ENCODE data around the gene REELD1. TPM values are rescaled to one million over a fixed set of nuclear protein-coding genes. Genes with fewer than 3 reads are reported as not detected.

The REELD1 gene
- total and polyA plus RNA-seq, 10 donors, result 0.47 to 3.7 (median 1.4) TPM

- Histone ChIP-seq H3K27me3 (replicated peaks in 1 of 7) (no peaks in the 10 kb centered on the region), H3K36me3 (peaks cover 0 to 8% (median 0%) of the 10 kb centered on the region in 6 donors), H3K4me3 (no peak overlapping the region), H3K4me1 (no peaks in the 10 kb centered on the region), H3K9me3 (no peaks in the 10 kb centered on the region), H3K27ac (no peak overlapping the region)
- TF ChIP-seq CTCF (IDR thresholded peaks at IDR 0.05 in 8 of 11, conservative IDR thresholded peaks at IDR 0.05 in 3 of 11), result no peak
- intact Hi-C loops (cut with DNase I; ENCODE audit: low total_unique reads), result no loop called here
- no peak for DNase-seq
These were observed 49.5 kb downstream of the REELD1 start for GRCh38 chr4:146263793-146264192.

- 95 to 99% (median 96%) methylated on average over 2 of the region's 2 CpGs for WGBS, 5 donors
- Histone ChIP-seq H3K4me3 (no peak overlapping the region), H3K27ac (no peak overlapping the region), H3K9me3 (no peaks in the 10 kb centered on the region), H3K36me3 (peaks cover 0 to 6% (median 0%) of the 10 kb centered on the region in 6 donors), H3K4me1 (no peaks in the 10 kb centered on the region), H3K27me3 (replicated peaks in 1 of 7) (no peaks in the 10 kb centered on the region)
- TF ChIP-seq POLR2A (IDR thresholded peaks at IDR 0.05) (no peak), CTCF (IDR thresholded peaks at IDR 0.05 in 8 of 11, conservative IDR thresholded peaks at IDR 0.05 in 3 of 11) (no peak), POLR2AphosphoS5 (IDR thresholded peaks at IDR 0.05) (no peak)
- DNase-seq, result no peak
- intact Hi-C loops (cut with DNase I; ENCODE audit: low total_unique reads), result no loop called here
These were observed 51.7 kb downstream of the REELD1 start for GRCh38 chr4:146265950-146266490.

- no peak overlapping the region for H3K4me3 ChIP-seq
- H3K27me3 ChIP-seq (replicated peaks in 1 of 7), result no peaks in the 10 kb centered on the region
- intact Hi-C loops (cut with DNase I; ENCODE audit: low total_unique reads), result no loop called here
These were observed 53.5 kb downstream of the REELD1 start for GRCh38 chr4:146267826-146268225.

GRCh38 chr4:146269228-146269653 lies 54.9 kb downstream of the REELD1 start:
- Histone ChIP-seq H3K36me3 (no peaks in the 10 kb centered on the region), H3K4me1 (no peaks in the 10 kb centered on the region), H3K4me3 (no peak overlapping the region), H3K27me3 (replicated peaks in 1 of 7) (no peaks in the 10 kb centered on the region), H3K27ac (no peak overlapping the region), H3K9me3 (no peaks in the 10 kb centered on the region)
- WGBS, 5 donors, result 47 to 71% (median 60%) methylated on average over 2 of the region's 2 CpGs
- no peak for TF ChIP-seq POLR2AphosphoS5 (IDR thresholded peaks at IDR 0.05)
- TF ChIP-seq POLR2A (IDR thresholded peaks at IDR 0.05), result no peak
- intact Hi-C loops (cut with DNase I; ENCODE audit: low total_unique reads), result no loop called here
- DNase-seq, result no peak

More at GRCh38 chr4:146267826-146268225, 53.5 kb downstream of the REELD1 start:
- Histone ChIP-seq H3K4me1 (no peaks in the 10 kb centered on the region), H3K27ac (no peak overlapping the region), H3K9me3 (no peaks in the 10 kb centered on the region), H3K36me3 (peaks cover 0 to 4% (median 0%) of the 10 kb centered on the region in 6 donors)
- 52 to 69% (median 58%) methylated on average over 5 of the region's 5 CpGs for WGBS, 5 donors
- TF ChIP-seq POLR2AphosphoS5 (IDR thresholded peaks at IDR 0.05) (no peak), POLR2A (IDR thresholded peaks at IDR 0.05) (no peak), CTCF (IDR thresholded peaks at IDR 0.05 in 8 of 11, conservative IDR thresholded peaks at IDR 0.05 in 3 of 11) (no peak)
- DNase-seq, result no peak

- no peaks in the 10 kb centered on the region for H3K27me3 ChIP-seq (replicated peaks in 1 of 7)
- intact Hi-C loops (cut with DNase I; ENCODE audit: low total_unique reads), result no loop called here
- no peaks in the 10 kb centered on the region for H3K36me3 ChIP-seq
- H3K9me3 ChIP-seq, result no peaks in the 10 kb centered on the region
- H3K4me1 ChIP-seq, result no peaks in the 10 kb centered on the region
- TF ChIP-seq CTCF (IDR thresholded peaks at IDR 0.05 in 8 of 11, conservative IDR thresholded peaks at IDR 0.05 in 3 of 11), result no peak
- TF ChIP-seq POLR2AphosphoS5 (IDR thresholded peaks at IDR 0.05), result no peak
- TF ChIP-seq POLR2A (IDR thresholded peaks at IDR 0.05), result no peak
- WGBS, 5 donors, result 91 to 97% (median 94%) methylated on average over 3 of the region's 3 CpGs
- no peak overlapping the region for H3K27ac ChIP-seq
- no peak overlapping the region for H3K4me3 ChIP-seq
- no peak for DNase-seq
These were observed 57.1 kb downstream of the REELD1 start for GRCh38 chr4:146271466-146271865.

Data from spleen (tissue), 11 donors.